DMS 273 (cell line): ENCODE results near the gene GOLGA6L4.
"Not testable (repeated sequence)": the region's sequence is repeated elsewhere in the genome, so short reads cannot be mapped to it uniquely, and the experiment has no call there.

Source experiments
- DNase-seq: peaks from one replicate; lab custom pipeline; 2025; ENCODE audit not compliant: unreplicated experiment; lab: John Stamatoyannopoulos, UW

GOLGA6L4 gene

GRCh38 chr15:84235573-84235972 is at the start of gene GOLGA6L4:
Gene GOLGA6L4, plus strand, starts transcription at chr15:84235773. Its CDS starts 62 bp downstream, at chr15:84235835.
- DNase-seq: not testable (repeated sequence)

- not testable (repeated sequence) for DNase-seq
Observed at GRCh38 chr15:84192982-84193381, 42.6 kb upstream of the GOLGA6L4 start.

- DNase-seq: not testable (repeated sequence)
Observed at GRCh38 chr15:84195603-84196002, 40.0 kb upstream of the GOLGA6L4 start.

- not testable (repeated sequence) for DNase-seq
Observed at GRCh38 chr15:84196530-84197188, 38.9 kb upstream of the GOLGA6L4 start.

DNA sequence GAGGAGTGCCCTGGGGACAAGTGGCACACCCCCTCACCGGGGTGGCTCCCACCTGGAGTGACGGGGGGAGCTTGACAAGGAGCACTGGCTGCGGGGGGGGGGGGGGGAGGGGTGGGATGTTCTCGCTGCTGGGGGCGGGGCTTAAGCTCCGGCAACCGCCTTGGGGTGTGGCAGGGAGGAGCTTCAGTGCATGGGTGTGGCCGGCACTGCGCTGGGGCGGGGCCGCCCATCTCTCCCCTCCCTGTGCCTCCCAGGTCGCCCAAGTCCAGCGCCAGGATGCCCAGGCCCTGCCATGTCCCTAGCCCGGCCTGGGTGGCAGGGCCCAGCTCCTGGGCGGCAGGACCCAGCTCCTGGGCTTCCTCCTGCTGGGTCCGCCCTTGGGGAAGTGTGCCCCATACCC is 35.7 kb upstream of the GOLGA6L4 start:
- not testable (repeated sequence) for DNase-seq

GRCh38 chr15:84246441-84246840 is 10.9 kb downstream of the GOLGA6L4 start:
- DNase-seq: not testable (repeated sequence)
